ENCODE results near the gene CTTNBP2.

CTTNBP2 gene

DNA sequence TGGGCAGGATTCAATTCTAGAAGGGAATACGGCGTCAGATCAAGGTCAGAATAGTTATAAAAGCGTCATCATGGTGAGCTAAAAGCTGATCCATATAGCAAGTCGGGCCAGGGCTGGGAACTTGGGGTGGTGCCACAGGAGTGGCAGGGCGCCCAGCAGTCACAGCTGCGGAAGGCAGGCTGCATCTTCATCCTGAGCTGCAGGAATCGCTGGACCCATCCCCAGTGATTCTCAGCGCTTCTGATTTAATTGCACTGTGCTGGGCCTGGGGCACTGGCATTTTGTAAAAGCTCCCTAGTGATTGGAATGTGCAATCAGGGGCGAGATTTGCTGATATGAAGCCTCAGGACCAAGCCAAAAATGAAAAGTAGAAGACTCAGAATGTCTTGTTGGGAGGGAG, 135.3 kb downstream of the CTTNBP2 start:
- DNase-seq (ENCODE audit: low read depth in 1 of 2, low spot score in 1 of 2) = no peak
- Histone ChIP-seq H3K27ac (replicated peaks) (no peak overlapping the region), H3K4me3 (replicated peaks; ENCODE audit: insufficient read depth, low read length) (no peak overlapping the region), H3K27me3 (ENCODE audit: insufficient read depth, poor library complexity, severe bottlenecking) (no peaks in the 10 kb centered on the region)
- TF ChIP-seq POLR2AphosphoS5 (IDR thresholded peaks at IDR 0.05; ENCODE audit: low read depth) (no peak), CTCF (IDR thresholded peaks at IDR 0.05; ENCODE audit: insufficient read depth, low read length) (no peak), GABPA (IDR thresholded peaks at IDR 0.05; ENCODE audit: low read depth) (no peak), REST (IDR thresholded peaks at IDR 0.05; ENCODE audit: insufficient replicate concordance, low read depth) (no peak), SPI1 (IDR thresholded peaks at IDR 0.05; ENCODE audit: borderline replicate concordance, low read depth) (no peak)

GRCh38 chr7:117731455-117731854, 141.8 kb downstream of the CTTNBP2 start:
- TF ChIP-seq SPI1 (IDR thresholded peaks at IDR 0.05; ENCODE audit: borderline replicate concordance, low read depth) (peak; percentile 64; the same call in 1 of the 2 replicates), GABPA (IDR thresholded peaks at IDR 0.05; ENCODE audit: low read depth) (no peak)
- Histone ChIP-seq H3K27ac (replicated peaks) (no peak overlapping the region), H3K4me3 (replicated peaks; ENCODE audit: insufficient read depth, low read length) (no peak overlapping the region), H3K27me3 (ENCODE audit: insufficient read depth, poor library complexity, severe bottlenecking) (no peaks in the 10 kb centered on the region)
- peak in 1 of 2 experiments; percentile 10 for DNase-seq (ENCODE audit: low read depth in 1 of 2, low spot score in 1 of 2)

GRCh38 chr7:117730390-117730789, 142.9 kb downstream of the CTTNBP2 start:
- no peak overlapping the region for H3K27ac ChIP-seq (replicated peaks)
- no peak overlapping the region for H3K4me3 ChIP-seq (replicated peaks; ENCODE audit: insufficient read depth, low read length)
- H3K27me3 ChIP-seq (ENCODE audit: insufficient read depth, poor library complexity, severe bottlenecking) = no peaks in the 10 kb centered on the region
- DNase-seq (ENCODE audit: low read depth in 1 of 2, low spot score in 1 of 2) = no peak
- TF ChIP-seq POLR2AphosphoS5 (IDR thresholded peaks at IDR 0.05; ENCODE audit: low read depth) = no peak
- TF ChIP-seq REST (IDR thresholded peaks at IDR 0.05; ENCODE audit: insufficient replicate concordance, low read depth) = no peak

GRCh38 chr7:117728890-117729624, 144.2 kb downstream of the CTTNBP2 start:
- TF ChIP-seq CTCF (IDR thresholded peaks at IDR 0.05; ENCODE audit: insufficient read depth, low read length) = no peak
- TF ChIP-seq REST (IDR thresholded peaks at IDR 0.05; ENCODE audit: insufficient replicate concordance, low read depth) = no peak
- no peak for TF ChIP-seq GABPA (IDR thresholded peaks at IDR 0.05; ENCODE audit: low read depth)
- TF ChIP-seq POLR2AphosphoS5 (IDR thresholded peaks at IDR 0.05; ENCODE audit: low read depth) = no peak
- no peak for TF ChIP-seq SPI1 (IDR thresholded peaks at IDR 0.05; ENCODE audit: borderline replicate concordance, low read depth)

More at GRCh38 chr7:117728890-117729624, 144.2 kb downstream of the CTTNBP2 start:
- H3K27me3 ChIP-seq (ENCODE audit: insufficient read depth, poor library complexity, severe bottlenecking) = no peaks in the 10 kb centered on the region
- no peak overlapping the region for H3K4me3 ChIP-seq (replicated peaks; ENCODE audit: insufficient read depth, low read length)
- no peak for DNase-seq (ENCODE audit: low read depth in 1 of 2, low spot score in 1 of 2)
- H3K27ac ChIP-seq (replicated peaks) = no peak overlapping the region
